ENCODE measurements around the gene FUCA2. TPM values are rescaled to one million over a fixed set of nuclear protein-coding genes. Genes with fewer than 3 reads are reported as not detected.

FUCA2 gene
- total RNA-seq, 4 donors from 2014 or later = 29.8 to 41.8 (median 36.8) TPM

DNA sequence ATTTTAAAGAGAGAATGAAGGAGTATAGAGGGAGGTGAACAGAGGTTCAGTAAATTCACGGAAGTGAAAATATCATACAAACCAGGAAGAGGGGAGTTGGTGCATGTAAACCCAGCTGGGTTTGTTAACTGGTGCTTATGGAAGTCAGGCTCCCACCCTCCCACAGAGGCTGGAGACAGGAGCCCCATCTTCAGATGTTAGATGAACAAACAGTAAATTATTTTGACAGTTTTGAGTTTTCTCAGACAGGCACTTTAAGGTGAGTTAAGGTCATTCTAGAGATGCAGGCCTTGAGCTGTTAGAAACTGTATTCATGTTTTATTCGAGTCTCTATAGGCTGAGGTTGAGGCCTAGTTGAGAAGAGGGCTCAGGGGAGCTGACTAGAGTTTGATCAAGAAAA, 41.8 kb upstream of the FUCA2 start:
- TF ChIP-seq CTCF (IDR thresholded peaks at IDR 0.05) = no peak
- ATAC-seq (ENCODE audit: low FRiP score) = no peak
- no peak for DNase-seq (ENCODE audit: low spot score)

- TF ChIP-seq CTCF (IDR thresholded peaks at IDR 0.05) = no peak
- no peak for ATAC-seq (ENCODE audit: low FRiP score)
- DNase-seq (ENCODE audit: low spot score) = no peak
Observed at GRCh38 chr6:143549949-143550268, 38.4 kb upstream of the FUCA2 start.

- TF ChIP-seq CTCF (IDR thresholded peaks at IDR 0.05) = no peak
- no peak for ATAC-seq (ENCODE audit: low FRiP score)
- no peak for DNase-seq (ENCODE audit: low spot score)
Observed at GRCh38 chr6:143549221-143549948, 37.9 kb upstream of the FUCA2 start.

GRCh38 chr6:143546599-143546998, 35.1 kb upstream of the FUCA2 start:
- TF ChIP-seq CTCF (IDR thresholded peaks at IDR 0.05) = no peak
- DNase-seq (ENCODE audit: low spot score) (no peak), ATAC-seq (ENCODE audit: low FRiP score) (no peak)

- no peak for ATAC-seq (ENCODE audit: low FRiP score)
- no peak for TF ChIP-seq CTCF (IDR thresholded peaks at IDR 0.05)
- no peak for DNase-seq (ENCODE audit: low spot score)
Observed at GRCh38 chr6:143545976-143546547, 34.5 kb upstream of the FUCA2 start.

- DNase-seq (ENCODE audit: low spot score) (no peak), ATAC-seq (ENCODE audit: low FRiP score) (no peak)
- no peak for TF ChIP-seq CTCF (IDR thresholded peaks at IDR 0.05)
Observed at GRCh38 chr6:143545165-143545564, 33.6 kb upstream of the FUCA2 start.

Data from omental fat pad (tissue), 4 donors.